ENCODE results near the gene UPP2. TPM values are rescaled to one million over a fixed set of nuclear protein-coding genes. Genes with fewer than 3 reads are reported as not detected.

Gene UPP2
- polyA plus RNA-seq, 1 donor from 2014 or later = 0.12 TPM

GRCh38 chr2:158135096-158135495 is 33.4 kb downstream of the UPP2 start:
- Histone ChIP-seq H3K9ac (ENCODE audit: low read length) (no peak overlapping the region), H3K79me2 (replicated peaks; ENCODE audit: insufficient read depth, low read length) (no peaks in the 10 kb centered on the region), H3K27me3 (ENCODE audit: insufficient read depth, low read depth, low read length) (no peaks in the 10 kb centered on the region), H3K4me2 (ENCODE audit: low read length) (no peak overlapping the region), H3K9me2 (ENCODE audit: insufficient read depth, low read length) (no peaks in the 10 kb centered on the region), H3K27ac (ENCODE audit: low read length) (no peak overlapping the region), H4K20me1 (ENCODE audit: insufficient read depth) (no peaks in the 10 kb centered on the region), H3K4me3 (ENCODE audit: low read length) (no peak overlapping the region), H3F3A (ENCODE audit: insufficient read depth, low read length, poor library complexity, severe bottlenecking) (no peaks in the 10 kb centered on the region), H3K36me3 (ENCODE audit: insufficient read depth, low read length) (no peaks in the 10 kb centered on the region), H2AFZ (ENCODE audit: low read depth, low read length) (no peak overlapping the region), H3K9me3 (ENCODE audit: low read length) (no peaks in the 10 kb centered on the region)
- TF ChIP-seq EP300 (conservative IDR thresholded peaks at IDR 0.05; ENCODE audit: poor library complexity, severe bottlenecking) (no peak), EZH2 (IDR thresholded peaks at IDR 0.05; ENCODE audit: borderline replicate concordance, insufficient read depth, low read length, poor library complexity, severe bottlenecking) (no peak), TAF1 (IDR thresholded peaks at IDR 0.05; ENCODE audit: low read depth) (no peak), POLR2AphosphoS5 (IDR thresholded peaks at IDR 0.05) (no peak), MXI1 (conservative IDR thresholded peaks at IDR 0.05; ENCODE audit: poor library complexity, severe bottlenecking) (no peak), RAD21 (conservative IDR thresholded peaks at IDR 0.05) (no peak), REST (IDR thresholded peaks at IDR 0.05; ENCODE audit: borderline replicate concordance) (no peak), SMC3 (conservative IDR thresholded peaks at IDR 0.05; ENCODE audit: poor library complexity) (no peak), CTCF (IDR thresholded peaks at IDR 0.05; ENCODE audit: poor library complexity, severe bottlenecking) (no peak)

GRCh38 chr2:158138255-158138654 is 36.6 kb downstream of the UPP2 start:
- H3K4me3 ChIP-seq (ENCODE audit: low read length) = no peak overlapping the region
- no peaks in the 10 kb centered on the region for H3K27me3 ChIP-seq (ENCODE audit: insufficient read depth, low read depth, low read length)
- H3F3A ChIP-seq (ENCODE audit: insufficient read depth, low read length, poor library complexity, severe bottlenecking) = no peaks in the 10 kb centered on the region
- H4K20me1 ChIP-seq (ENCODE audit: insufficient read depth) = no peaks in the 10 kb centered on the region
- H3K27ac ChIP-seq (ENCODE audit: low read length) = no peak overlapping the region
- no peaks in the 10 kb centered on the region for H3K79me2 ChIP-seq (replicated peaks; ENCODE audit: insufficient read depth, low read length)
- H3K9me3 ChIP-seq (ENCODE audit: low read length) = no peaks in the 10 kb centered on the region
- no peaks in the 10 kb centered on the region for H3K9me2 ChIP-seq (ENCODE audit: insufficient read depth, low read length)
- H2AFZ ChIP-seq (ENCODE audit: low read depth, low read length) = no peak overlapping the region
- no peaks in the 10 kb centered on the region for H3K36me3 ChIP-seq (ENCODE audit: insufficient read depth, low read length)
- H3K4me2 ChIP-seq (ENCODE audit: low read length) = no peak overlapping the region
- TF ChIP-seq CTCF (IDR thresholded peaks at IDR 0.05; ENCODE audit: poor library complexity, severe bottlenecking) = no peak
- no peak for TF ChIP-seq POLR2AphosphoS5 (IDR thresholded peaks at IDR 0.05)
- no peak for TF ChIP-seq TAF1 (IDR thresholded peaks at IDR 0.05; ENCODE audit: low read depth)
- TF ChIP-seq MXI1 (conservative IDR thresholded peaks at IDR 0.05; ENCODE audit: poor library complexity, severe bottlenecking) = no peak
- TF ChIP-seq SMC3 (conservative IDR thresholded peaks at IDR 0.05; ENCODE audit: poor library complexity) = no peak
- no peak for TF ChIP-seq REST (IDR thresholded peaks at IDR 0.05; ENCODE audit: borderline replicate concordance)
- no peak for TF ChIP-seq RAD21 (conservative IDR thresholded peaks at IDR 0.05)
- no peak for TF ChIP-seq EP300 (conservative IDR thresholded peaks at IDR 0.05; ENCODE audit: poor library complexity, severe bottlenecking)
- H3K9ac ChIP-seq (ENCODE audit: low read length) = no peak overlapping the region
